Raji (cell line): ENCODE results near the gene SLC36A2.

ENCODE experiments used
- POLR2A ChIP-seq: IDR thresholded peaks from 2 replicates; pipeline ENCODE4 v1.6.1; 2011; ENCODE audit warnings: low read depth, low read length, control low read depth; ENCODE audit not compliant: insufficient read depth

The SLC36A2 gene

GRCh38 chr5:151344088-151344487 is 3.3 kb downstream of the SLC36A2 start:
- no peak for TF ChIP-seq POLR2A

GRCh38 chr5:151340004-151340403 is 7.4 kb downstream of the SLC36A2 start:
- no peak for TF ChIP-seq POLR2A

DNA sequence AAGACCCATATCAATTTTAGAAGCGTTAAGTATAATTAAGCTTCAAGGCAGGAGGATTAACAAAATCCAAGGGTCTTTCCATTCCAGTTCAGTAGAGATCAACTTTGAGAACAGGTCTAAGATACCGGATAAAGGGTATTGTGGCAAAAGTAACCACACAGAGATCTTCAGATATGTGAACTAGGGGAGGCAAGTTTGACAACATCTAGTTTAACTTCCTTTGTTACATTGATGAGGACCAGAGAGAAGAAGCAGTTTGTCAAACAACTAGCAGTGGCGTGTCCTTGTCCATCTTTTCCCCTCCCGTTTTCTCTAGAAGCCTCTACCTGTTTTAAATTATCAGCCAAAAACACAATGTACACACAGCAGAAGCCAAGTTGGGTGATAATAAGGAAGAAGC is 8.6 kb downstream of the SLC36A2 start:
- no peak for TF ChIP-seq POLR2A

DNA sequence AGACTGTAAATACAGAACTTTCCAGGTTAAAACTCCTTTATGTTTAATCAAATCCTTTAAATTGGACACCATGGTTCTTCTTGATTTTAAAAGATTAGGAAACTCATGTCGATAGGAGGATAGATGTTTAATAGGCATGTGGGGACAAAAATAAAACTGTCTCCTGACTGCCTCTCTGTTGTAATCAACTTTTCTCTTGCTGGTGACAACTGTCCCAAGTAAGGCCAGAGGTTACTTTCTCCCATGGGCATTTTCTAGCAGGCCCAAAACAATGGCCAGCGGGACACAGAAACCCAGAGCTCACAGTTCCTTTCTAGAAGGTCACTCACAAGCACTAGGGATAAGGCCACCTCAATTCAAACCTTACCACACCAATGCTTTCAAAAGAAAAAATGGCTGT is 14.5 kb downstream of the SLC36A2 start:
- no peak for TF ChIP-seq POLR2A

- no peak for TF ChIP-seq POLR2A
These were observed 18.6 kb downstream of the SLC36A2 start for GRCh38 chr5:151328734-151329133.

DNA sequence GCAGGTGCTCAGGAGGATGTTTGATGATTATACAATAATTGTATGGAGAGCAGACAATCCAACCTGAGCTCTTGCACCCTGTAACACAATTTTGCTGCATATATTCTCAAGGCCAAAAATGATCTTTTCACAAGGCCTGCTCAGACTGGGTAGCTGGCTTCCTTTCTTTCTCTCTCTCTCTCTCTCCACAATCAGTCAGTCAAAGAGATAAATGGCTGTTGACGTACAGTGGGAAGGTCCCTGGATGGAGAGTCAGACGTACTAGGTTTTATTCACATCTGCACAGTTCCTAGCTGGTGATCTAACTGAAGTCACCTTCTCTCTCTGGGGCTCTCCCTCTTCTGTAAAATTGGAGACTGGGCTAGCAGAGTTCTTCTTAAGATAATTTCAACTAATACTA is 19.8 kb downstream of the SLC36A2 start:
- no peak for TF ChIP-seq POLR2A

DNA sequence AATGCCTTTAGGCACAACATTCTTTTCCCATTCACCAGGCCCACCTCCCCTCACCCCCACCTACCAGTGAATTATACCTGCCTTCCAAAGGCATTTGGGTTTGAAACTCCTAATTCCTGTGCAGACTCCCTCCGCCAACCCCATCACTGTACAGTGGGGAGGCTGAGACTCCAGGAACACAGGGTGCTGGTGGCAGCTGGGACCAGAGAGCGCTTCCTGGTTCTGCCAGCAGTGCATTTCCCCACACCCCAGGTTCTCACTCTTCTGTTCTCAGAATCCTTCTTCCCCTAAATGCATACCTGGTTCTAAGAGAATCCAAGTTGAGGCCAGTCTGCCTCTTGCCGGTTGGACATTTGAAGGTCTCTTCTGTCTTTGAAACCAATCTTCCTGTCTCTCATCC is 21.1 kb downstream of the SLC36A2 start:
- no peak for TF ChIP-seq POLR2A

DNA sequence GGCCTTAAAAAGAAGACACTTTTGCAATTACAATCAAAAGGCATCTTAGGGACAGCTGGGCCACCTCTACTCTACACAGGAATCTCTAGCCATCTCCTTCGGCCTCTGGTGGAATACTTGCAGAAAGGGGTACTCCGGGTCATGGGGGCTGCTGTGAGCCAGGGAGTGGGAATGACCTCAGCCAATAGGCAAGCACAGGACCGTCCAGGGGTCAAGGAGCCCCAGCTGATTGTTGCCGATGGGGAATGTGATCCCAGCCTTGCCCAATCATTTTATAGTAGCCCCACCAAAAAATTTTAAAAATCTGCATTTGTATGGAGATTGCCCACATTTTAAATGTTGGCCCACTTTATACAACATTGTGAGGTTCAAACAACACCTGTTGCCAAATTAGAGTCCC is 26.9 kb downstream of the SLC36A2 start:
- no peak for TF ChIP-seq POLR2A

DNA sequence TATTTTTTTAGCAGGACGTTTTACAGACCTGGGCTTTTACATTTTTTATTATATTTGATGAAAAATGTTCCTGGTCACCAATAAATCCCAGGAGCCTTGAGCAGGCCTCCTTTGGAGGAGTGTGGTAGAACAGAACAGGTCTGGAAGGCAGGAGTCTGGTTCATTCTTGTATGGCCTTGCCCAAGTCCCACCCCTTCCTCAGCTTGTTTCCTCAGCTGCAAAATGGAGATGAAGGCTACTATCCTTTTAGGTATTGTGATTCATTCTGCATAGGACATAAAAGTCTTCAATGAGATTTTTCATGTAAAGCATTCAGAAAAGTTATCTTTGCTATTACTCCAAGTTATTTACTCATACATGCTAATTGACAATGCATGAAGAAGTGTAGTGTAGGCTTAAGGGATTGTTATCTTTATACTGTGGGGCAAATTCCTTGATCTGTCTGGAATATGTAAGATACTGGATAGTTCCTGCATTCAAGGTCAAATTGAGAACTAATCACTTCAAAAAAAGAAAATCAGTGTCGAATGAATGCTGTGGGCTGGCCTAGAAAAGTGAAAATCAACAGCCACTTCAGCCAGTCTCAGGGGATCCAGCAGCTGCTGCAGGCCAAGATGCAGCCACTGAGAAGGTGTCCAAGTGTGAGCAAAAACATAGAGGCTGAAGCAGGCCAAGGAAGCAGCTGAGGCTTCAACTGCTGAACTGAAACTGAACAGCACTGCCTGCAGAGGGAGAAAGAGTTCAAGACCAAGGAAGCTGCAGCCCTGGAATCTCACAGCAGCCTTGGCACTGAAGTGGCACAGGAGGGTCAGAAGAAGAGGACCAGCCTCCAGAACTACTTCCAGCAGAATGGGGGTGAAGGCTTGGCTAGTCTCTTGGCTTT is 28.3 kb downstream of the SLC36A2 start:
- no peak for TF ChIP-seq POLR2A

- no peak for TF ChIP-seq POLR2A
These were observed 29.5 kb downstream of the SLC36A2 start for GRCh38 chr5:151317871-151318270.

DNA sequence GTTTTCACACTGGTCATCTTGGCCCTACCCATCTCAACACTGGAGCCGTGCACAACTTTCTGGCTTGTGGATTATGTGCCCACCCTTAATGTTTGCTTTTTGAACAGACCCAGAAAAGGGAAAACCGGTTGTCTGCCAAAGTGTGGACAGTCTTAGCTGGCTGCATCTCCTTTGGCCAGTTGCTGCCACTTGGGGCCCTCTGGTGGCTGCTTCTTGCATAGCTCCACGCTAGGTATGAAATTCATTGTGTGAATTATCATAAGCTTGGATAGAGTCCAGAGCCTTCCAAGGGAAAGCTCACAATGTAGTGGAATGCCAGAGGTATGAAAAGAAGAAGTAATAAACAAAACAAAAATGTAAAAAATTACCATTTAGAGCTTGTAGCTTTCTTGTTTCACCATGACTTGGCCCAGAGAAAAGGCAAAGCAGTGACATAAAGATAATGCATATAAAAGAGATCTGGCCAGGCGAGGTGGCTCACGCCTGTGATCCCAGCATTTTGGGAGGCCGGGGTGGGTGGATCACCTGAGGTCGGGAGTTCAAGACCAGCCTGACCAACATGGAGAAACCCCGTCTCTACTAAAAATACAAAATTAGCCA is 31.3 kb downstream of the SLC36A2 start:
- no peak for TF ChIP-seq POLR2A

DNA sequence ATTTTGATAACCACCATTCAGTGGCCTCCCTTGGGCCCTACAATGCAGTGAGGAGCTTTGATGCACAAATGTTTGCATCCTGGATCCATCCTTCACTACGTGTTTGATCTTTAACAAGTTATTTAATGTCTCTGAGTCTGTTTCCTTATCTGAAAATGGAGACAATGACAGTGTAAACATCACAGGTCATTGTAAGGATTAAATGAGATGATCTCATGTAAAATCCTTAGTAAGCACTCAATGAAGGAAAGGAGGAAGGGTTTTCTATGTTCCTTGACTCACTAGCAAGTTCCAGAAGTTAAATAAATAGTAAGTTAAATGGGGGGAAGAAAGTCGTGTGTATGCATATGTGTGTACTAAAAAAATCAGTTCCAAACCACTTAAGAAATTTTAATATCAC is 34.0 kb downstream of the SLC36A2 start:
- TF ChIP-seq POLR2A, result no peak

- no peak for TF ChIP-seq POLR2A
These were observed 34.5 kb downstream of the SLC36A2 start for GRCh38 chr5:151312756-151313324.

DNA sequence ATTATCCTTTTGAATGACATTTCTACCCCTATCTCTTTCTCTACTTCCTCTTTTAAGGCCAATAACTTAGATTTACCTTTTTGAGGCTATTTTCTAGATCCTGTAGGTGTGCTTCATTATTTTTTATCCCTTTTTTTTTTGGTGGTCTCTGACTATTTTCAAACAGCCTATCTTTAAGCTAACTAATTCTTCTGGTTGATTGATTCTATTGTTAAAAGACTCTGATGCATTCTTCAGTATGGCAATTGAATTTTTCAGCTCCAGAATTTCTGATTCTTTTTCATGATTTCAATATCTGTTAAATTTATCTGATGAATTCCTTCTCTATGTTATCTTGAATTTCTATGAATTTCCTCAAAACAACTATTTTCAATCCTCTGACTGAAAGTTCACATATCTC is 36.4 kb downstream of the SLC36A2 start:
- TF ChIP-seq POLR2A, result no peak

GRCh38 chr5:151303666-151304065 is 43.7 kb downstream of the SLC36A2 start, which contains the start of gene SLC36A3:
Gene SLC36A3, minus strand, starts transcription at chr5:151303766. Its CDS starts 412 bp downstream, at chr5:151303354.
- TF ChIP-seq POLR2A, result no peak
